Stimulated activated CD4-positive, alpha-beta T cell treated with anti-CD3 and anti-CD28 coated beads, TNF-alpha, amount 100 ng/mL, for 4 hours (primary cell): ENCODE measurements around the gene TBC1D14.
"Not testable (repeated sequence)": the region's sequence is repeated elsewhere in the genome, so short reads cannot be mapped to it uniquely, and the experiment has no call there.

Experiments used
- DNase-seq, 3 experiments: peaks; one replicate each; pipeline ENCODE4 v3.0.0-alpha.2; 2020; ENCODE audit warnings: low read depth in 3 of 3

Gene TBC1D14

DNA sequence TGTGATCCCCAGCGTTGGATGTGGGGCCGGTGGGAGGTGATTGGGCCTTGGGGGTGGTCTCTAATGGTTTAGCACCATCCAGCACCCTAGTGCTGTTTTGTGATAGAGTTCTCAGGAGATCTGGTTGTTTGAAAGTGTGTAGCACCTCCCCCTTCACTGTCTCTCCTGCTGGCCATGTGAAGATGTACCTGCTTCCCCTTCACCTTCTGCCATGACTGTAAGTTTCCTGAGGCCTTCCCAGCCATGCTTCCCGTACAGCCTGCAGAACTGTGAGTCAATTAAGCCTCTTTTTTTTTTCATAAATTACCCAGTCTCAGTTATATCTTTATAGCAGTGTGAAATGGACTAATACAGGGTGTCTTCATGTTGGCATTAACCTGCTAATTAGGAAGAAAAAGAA is 19.3 kb upstream of the TBC1D14 start:
- DNase-seq: no peak

DNA sequence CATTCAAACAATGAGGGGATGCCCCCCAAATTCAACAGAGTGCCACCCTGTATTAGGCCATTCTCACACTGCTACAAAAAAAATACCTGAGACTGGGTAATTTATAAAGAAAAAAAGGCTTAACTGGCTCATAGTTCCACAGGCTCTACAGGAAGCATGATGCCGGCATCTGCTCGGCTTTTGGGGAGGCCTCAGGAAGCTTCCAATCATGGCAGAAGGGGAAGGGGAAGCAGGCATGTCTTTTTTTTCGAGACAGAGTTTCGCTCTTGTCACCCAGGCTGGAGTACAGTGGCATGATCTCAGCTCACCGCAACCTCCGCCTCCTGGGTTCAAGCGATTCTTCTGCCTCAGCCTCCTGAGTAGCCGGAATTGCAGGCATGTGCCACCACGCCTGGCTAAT is 18.7 kb upstream of the TBC1D14 start:
- not testable (repeated sequence) for DNase-seq

DNA sequence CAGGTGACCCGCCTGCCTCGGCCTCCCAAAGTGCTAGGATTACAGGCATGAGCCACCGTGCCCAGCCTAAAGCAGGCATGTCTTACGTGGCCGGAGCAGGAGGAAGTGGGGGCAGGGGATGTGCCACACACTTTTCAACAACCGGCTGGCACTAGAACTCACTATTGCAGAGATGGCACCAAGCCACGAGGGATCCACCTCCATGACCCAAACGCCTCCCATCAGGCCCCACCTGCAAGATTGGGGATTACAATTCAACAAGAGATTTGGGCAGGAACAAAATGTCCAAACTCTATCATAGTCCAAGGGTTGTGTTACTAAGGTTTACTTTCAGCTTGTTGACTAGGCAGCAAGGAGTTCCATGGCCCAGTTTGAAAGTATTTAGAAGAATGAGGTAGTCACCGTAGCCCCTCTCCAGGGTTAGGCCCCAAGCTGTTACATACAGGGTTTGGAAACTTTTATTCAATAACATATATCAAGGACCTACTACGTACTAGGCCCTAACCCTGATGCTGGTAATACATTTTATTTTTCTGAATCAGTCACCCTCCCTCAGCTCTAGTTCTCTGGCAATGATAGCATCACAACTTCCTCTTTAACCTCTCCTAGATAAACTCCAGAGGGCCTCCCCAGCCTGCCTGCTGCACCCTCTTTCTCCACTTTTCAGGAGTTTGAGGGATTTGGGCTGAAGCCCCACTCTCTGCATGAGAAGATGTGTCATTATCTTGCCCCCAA is 18.0 kb upstream of the TBC1D14 start:
- DNase-seq: no peak

DNA sequence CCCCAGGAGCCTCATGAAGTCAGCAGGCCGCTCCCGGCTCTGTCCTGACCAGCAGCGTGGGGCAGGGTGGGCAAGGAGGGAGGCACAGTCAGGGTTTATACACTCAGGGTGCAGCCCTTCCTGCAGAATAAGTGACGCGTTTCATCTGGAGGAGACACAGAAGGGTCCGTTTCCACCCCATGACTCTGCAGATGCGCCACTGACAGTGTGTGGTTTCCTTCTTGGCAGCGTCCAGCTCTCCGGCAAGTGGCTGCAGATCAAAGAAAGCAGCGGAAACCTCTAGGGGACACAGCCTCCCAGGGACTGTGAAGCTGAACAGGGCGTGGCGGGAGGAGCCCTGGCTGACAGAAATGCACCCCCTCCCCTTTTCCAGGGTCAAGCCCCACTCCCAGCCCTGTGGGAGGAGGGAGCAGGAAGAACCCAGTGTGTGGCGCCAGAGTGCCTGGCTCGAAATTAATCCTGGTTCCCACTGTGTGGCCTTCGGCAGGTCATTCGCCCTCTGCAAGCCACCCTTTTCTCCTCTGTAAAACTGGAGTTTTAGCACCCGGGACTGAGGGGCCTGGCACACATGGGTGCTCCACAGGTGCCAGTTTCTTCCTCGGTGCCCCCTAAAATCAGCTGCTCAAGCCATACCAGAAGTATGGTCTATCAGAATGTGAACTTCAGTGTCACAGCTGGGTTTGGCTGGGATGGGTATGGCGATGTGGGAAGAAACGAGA is 17.3 kb upstream of the TBC1D14 start:
- no peak for DNase-seq

DNA sequence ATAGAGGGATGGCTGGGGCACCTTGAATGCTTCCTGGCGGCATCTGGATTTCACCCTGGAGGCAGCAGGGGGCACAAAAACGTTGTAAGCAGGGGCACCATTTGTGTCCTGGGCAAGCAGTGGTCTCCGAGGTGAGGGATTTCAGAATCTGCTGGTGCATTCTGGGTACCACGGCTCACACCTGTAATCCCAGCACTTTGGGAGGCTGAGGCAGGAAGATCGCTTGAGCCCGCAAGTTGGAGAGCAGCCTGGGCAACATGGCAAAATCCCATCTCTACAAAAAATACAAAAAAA is 16.8 kb upstream of the TBC1D14 start:
- no peak for DNase-seq

DNA sequence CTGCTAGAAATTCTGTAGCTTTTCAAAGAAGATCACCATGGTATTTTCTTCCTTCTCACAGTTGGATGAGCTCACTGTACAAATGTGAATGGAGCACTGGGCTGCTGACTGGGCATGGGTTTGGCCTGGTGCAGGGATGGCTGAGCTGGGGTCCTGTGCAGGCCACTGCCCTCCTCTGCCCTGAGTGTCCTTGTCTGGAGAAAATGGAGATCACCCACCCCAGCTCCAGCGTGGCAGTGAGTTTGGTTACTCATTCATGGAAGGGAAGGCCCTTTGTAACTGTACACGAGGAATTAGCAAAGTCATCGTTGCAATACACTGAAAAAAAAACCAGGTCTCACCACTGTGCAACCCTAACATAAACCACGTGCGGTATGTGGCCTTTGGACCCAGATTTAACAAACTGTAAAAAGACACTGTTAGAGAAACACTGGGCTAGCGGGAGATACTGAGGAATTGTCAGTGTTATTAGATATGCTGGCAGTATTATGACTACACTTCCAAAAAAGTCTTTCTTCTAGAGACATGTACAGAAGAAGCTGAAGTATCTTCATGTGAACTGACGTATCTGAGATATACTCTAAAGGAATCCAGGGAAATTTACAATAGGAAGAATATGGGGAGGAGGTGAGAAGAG is 16.1 kb upstream of the TBC1D14 start:
- DNase-seq: no peak

DNA sequence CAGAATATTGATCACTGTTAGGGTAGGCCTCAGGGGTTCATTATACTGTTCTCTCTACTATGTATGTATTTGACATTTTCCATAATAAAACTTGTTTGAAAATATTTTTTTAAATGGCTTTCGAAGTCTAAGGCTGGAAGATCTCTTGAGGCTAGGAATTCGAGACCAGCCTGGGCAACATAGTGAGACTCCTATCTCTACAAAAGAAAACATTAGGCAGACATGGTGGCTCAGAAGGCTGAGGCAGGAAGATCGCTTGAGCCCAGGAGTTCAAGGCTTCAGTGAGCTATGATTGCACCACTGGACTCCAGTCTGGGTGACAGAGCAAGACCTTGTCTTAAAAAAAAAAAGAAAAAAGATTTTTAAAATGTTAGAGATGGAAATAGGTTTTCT is 15.5 kb upstream of the TBC1D14 start:
- no peak for DNase-seq

DNA sequence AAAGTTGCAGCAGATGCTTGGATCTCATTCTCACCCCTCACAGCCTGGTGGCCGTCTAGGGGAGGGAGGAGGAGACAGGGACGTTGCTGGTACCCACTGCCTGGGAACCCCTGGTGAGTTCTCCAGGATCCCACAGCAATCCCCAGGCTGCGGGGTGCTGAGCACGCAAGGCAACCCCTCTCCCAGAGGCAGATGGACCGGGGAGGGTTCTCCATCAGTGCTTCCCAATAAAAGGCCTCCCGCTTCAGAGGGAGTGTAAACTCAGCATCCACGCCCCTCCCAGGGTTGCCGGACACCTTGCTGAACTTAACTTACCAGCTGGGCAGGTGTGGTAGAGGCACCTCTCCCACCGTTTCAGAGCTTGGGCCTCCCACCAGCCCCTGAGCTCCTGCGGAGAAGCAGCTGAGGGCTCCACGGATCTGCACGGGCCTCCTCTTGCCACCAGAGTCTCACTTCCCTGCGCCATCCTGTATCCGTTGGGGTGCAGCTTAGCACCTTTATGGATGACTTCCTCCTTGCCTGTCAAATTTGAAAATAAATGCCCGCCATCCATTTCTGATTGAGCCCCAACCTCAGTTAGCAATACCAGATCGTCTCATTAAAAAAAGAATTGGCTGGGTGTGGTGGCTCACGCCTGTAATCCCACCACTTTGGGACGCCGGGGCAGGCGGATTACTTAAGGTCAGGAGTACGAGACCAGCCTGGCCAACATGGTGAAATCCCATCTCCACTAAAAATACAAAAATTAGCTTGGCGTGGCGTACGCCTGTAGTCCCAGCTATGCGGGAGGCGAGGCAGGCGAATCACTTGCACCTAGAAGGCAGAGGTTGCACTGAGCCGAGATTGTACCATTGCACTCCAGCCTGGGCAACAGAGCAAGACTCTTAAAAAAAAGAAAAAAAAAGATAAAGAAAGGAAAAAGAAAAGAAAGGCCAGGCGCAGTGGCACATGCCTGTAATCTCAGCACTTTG is 14.8 kb upstream of the TBC1D14 start:
- no peak for DNase-seq

DNA sequence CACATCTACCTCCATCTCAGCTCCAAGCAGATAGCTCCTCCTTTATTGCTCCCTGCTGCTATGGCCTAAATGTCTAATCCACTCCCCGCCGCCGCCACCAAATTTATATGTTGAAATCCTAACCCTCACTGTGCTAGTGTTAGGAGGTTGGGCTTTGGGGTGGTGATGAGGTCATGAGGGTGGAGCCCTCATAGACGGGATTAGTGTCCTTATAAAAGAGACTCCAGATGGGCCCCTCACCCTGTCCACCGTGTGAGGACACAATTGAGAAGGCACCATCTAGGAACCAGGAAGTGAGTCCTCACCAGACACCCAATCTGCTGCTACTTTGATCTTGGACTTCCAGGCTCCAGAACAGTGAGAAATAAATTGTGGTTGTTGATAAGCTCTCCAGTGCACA is 13.6 kb upstream of the TBC1D14 start:
- no peak for DNase-seq

DNA sequence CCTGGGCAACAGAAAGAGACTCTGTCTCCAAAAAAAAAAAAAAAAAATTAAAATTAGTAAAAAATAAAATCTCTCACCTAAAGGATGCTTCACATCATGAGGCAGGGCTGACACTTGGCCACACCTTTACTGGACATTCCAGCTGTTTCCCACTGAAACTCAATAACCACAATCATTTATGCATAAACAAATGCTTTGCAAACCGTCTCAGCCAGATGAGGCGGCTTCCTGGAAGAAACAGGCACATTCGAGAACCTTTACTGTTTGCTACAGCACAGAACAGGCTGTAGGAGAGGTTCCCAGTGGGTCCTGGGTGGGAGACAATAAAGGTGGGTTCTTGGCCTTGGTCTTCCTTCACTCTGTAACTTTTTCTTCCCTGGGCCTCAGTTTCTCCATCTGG is 10.9 kb upstream of the TBC1D14 start:
- DNase-seq: no peak

DNA sequence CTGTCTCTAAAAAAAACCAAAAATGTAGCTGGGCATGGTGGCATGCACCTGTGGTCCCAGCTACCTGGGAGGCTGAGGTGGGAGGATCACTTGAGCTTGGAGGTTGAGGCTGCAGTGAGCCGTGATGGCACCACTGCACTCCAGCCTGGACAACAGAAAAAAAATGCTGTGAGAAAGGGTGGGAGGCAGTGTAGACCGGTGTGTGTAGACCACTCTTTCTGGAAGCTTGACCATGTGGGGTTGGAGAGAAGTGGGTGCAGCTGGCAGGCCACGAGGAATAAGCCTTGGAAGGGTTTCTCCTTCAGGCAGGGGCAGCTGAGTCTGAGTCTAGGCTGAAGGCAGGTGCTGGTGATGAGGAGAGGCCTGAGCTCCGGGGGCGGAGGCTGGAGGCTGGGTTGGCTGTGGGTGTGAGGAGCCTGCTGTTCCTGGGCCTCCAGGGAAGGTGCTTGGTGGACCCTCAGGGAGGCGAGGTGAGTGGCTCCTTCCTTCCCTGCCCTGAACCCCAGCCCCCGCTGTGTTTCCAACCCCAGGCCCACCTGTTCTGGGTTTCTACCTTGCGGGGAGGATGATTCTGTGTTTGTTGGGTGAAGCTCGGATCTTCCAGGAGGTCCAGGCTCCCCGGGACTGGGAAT is 9.3 kb upstream of the TBC1D14 start:
- DNase-seq: no peak

DNA sequence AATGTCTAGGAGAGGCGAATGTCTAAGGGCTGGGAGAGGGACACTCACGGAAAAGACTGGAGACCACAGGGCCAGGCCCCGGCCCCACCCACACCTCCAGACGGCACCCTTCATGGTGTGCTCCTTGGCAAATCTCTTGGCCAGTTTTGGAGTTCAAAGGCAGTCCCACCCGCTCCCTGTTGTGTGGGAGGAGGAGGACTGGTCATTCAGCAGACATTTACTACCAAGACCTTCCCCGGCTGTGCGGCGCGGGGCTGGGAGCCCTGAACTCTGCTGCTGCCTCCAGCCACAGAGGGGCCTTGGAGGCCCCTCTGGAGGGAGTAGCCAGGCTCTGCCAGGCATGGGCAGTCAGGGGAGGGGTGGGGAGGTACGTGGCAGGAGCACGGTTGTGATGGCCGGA is 8.7 kb upstream of the TBC1D14 start:
- DNase-seq: no peak

DNA sequence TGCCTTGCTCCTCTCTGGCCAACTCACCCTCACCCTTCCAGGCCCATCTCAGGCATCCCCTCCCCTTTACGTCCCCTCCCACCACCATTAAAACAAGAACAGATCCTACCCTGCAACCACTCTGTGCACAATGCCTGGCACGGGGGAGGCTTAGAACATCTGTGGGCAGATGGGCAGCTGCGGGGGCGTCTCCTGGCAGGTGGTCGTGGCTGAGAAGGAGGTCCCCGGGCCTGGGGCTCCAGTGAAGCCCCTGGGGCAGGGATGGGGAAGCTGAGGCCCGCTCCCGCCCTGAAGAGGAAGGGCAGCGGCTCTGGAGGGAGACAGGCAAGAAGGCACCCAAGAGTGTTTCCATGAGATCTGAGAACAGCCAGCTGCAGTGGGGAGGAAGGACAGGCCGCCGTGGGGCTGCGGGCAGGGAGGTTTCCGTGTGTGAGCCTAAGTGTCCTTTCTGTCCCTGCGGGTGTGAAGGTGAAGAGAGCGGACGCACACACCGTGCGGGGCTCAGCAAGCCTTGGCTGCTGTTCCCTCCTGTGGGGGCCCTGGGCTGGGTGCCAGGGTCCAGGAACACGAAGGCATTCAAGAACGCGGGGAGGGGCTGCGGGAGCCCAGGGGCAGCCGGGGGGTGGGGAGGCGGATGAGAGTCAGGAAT is 7.8 kb upstream of the TBC1D14 start:
- DNase-seq: no peak

DNA sequence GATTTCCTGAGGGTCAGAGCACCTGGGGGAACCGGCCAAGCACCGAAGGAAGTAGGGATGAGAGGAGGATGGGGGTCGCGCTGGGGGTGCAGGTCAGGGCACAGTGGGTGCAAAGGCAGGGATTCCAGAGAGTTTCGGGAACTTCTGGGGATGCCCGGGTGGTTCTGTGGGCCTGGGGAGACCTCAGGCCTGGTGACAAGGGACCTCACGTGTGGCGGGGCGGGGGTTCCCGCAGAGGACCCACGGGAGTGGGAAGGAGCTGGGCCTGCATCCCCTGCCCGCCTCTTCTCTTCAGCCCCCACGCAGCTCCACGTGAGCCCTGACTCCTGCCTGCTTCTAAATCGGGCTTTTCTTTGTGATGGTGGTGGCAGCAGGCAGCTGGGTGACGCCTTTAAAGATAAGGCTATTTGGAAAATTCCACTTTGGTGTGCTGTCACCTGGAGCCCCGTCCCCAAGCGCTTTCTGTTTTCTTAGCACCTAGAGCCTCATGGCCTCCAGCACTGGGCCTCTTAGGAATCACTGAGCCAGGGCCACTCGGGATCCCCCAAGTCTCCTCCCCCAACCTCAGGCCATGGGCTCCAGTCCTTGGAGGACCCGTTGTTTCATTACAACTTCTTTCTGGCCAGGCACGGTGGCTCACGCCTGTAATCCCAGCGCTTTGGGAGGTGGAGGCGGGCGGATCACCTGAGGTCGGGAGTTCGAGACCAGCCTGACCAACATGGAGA is 7.1 kb upstream of the TBC1D14 start:
- DNase-seq: no peak

DNA sequence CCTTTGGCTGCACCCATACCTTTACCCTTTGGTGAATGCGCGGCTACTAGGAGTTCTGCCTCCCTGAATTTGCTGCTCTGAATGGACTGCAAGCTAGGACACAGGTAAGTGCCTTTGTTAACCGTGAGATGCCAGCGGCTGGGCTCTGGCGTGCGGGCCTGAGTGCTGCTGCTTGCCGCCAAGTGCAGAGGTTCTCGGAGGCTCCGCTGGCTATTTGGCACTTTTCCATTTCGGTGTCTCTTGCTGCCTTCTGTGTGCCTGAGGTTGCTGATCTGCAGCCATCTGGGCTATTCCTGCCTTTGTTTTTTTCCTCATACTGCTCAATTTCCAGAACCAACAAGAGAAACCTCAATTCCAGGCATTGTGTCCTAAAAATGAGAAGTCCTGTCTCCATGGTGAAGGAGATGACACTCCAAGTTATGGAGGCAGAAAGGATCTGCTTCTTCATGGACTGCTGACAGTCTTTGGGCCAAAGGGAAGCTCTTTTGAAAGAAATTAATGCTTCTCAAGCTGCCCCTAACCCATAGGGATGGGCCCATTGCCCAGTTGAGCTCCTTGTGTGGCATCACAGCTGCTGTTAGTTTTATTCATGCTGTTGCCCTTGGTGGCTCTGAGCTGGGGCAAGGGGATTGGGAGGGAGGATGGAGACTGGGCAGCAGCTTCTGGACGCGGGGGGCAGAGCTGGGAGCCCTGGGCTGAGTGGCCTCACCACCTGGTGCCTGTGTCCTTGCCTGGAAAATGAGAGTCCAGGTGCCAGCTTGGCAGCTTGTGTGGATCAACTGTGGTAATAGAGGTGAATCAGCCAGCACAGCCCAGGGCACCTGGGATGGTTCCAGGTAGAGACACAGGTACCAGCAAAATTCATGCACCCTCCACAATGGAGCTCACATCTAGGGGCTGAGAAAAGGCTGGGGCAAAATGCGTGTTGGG is 3.8 kb upstream of the TBC1D14 start:
- no peak for DNase-seq

DNA sequence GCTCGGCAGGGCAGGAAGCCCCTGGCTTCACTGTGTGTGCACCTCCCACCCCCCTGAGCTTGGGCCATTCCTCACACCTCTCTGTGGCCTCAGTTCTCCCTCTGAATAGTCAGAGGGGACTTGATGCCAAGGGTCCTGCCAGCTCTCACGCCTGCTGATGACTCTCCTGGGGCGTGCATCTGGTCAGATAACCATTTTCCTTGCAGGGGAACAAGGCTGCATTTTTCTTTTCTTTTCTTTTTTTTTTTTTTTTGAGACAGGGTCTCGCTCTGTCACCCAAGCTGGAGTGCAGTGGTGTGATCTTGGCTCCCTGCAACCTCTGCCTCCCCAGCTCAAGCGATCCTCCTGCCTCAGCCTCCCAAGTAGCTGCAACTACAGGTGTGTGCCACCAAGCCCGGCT is 3.1 kb upstream of the TBC1D14 start:
- DNase-seq: not testable (repeated sequence)

DNA sequence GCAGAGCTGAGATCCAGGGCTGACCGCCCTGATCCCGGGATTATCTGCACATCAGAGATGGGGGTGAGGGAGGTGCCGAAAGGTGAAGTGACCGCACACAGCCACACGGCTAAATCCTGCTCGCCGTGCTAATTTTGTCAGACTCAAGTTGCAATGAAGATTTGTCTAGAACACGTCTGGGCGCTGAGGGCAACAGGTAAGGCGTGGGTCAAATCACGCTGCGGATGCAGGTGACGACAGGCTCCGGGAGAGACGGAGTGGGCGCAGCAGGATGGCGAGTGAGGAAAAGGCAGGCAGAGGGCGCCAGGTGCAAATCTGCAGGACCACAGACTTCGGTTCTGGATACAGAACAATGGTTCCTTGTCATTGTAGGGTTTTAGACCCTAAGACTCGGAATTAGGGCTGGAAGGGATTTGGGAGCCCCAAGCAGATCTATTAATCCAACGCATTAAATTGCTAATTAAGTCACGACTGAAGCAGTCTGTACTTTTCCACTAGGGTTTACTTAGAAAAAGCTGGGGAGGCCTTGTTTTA is 1.9 kb upstream of the TBC1D14 start:
- DNase-seq: no peak

DNA sequence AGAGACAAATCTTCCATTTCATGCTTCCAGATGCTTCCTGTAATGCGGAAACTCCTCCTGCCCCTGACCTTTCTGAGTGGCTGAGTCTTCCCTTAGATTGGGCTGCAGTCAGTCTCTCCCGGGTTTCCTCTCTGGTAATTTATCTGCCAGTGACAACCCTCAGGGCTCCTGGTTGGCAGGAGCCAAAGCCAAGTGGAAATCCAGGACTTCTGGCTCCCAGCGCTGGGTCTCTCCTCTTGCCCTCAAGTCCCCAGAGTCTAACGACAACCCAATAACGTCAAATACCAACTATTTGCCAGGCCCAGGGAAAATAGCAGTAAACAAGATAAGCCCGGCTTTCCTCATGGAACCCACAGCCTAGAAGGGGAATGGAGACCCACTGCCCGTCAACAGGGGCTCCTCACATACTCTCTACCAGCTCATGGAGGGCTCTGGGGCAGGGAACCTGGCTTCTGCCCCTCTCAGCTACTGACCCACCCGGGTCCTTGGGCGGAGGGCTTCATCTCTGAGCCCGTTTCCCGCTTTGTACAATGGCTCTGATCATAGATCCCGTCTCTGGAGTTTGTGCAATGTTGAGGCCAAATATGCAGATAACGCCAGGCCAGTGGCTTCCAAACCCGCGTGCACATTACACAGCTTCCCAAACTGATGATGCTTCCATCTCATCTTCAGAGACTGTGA is 1.1 kb upstream of the TBC1D14 start:
- no peak for DNase-seq

DNA sequence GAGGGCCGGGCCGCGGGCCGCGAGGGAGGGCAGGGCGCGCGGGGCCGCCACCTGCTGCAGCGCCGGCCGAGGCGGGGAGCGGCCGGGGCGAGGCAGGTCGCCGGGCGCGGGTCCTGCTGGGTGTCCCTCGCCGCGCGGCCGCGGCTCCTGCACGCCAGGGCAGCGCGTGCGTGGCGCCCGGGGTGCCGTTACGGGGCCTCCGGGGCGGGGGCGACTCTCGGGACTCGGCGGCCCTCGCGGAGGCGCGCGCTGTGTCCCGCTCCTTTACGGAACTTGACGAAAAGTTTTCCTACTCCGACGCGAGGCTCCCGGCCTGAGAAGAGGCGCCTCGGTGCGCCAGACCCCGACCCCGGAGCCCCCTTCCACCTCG is 329 bp downstream of the TBC1D14 start:
- peak in 1 of 3 experiments; percentile 39 for DNase-seq
